Measurements from ENCODE around the gene EZH2. TPM values are rescaled to one million over a fixed set of nuclear protein-coding genes. Genes with fewer than 3 reads are reported as not detected.

The EZH2 gene
- total RNA-seq, 1 experiment from 2014 or later, result 42.4 TPM

DNA sequence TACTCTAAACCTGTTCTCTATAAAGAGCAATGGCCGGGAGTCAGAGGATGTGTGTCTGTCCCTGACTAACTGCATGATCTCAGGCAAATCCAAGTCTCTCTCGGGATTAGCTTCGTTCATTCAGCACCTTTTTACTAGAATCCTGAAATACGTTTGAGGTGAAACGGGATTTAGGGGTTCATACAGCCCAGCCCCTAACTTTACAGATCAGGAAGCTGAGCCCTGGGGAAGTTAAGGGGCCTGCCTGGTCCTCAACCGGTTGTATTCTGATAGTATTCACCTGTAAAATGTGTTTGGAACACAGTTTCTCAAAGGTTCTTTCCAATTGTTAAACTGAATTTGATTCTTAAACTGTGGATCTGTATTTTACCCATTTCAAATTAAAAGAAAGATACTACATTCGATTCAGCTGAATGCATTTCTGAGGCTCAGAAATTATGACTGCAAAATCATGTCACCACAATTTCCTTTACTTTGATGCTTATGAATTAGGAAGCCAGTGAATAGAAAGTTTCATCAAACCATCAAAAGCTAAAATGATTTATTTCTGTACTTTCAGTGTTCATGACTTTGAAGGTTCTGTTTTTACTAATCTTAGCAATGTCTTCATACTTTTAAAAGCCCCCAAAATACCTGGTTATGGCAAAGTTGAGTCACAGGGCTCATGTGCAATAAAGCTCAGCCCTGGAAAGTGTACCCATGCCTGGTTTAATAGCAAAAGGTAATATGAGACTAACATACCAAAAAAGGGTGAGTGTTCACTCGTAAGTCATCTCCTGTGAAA, 28.9 kb upstream of the EZH2 start:
- H3K27ac ChIP-seq, result no peak overlapping the region

DNA sequence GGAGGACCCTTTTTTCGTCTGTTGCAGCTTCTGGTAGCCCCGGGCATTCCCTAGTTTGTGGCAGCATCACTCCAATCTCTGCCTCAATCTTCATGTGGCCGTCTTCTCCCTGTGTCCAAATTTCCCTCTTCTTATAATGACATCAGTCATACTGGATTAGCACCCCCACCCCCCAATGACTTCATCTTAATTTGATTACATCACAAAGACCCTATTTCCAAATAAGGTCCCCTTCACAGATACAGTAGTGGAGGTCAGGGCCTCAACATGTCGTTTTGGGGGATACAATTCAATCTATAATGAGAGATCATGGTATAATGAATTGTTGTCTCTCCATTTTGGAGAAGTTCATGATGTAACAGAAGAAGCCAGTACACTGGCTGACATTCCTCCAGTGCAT, 28.1 kb upstream of the EZH2 start:
- DNase-seq (ENCODE audit: low read depth in 1 of 2, low spot score in 2 of 2), result no peak
- Histone ChIP-seq H3K27ac (no peak overlapping the region), H3K36me3 (no peaks in the 10 kb centered on the region), H3K27me3 (replicated peaks) (peaks cover under 1% of the 10 kb centered on the region; the same call in 1 of the 2 replicates), H3K4me1 (replicated peaks) (no peaks in the 10 kb centered on the region), H3K4me3 (no peak overlapping the region), H3K9me3 (replicated peaks) (no peaks in the 10 kb centered on the region)

More for the DNA sequence above, 28.9 kb upstream of the EZH2 start:
- DNase-seq (ENCODE audit: low read depth in 1 of 2, low spot score in 2 of 2), result no peak
- Histone ChIP-seq H3K4me1 (replicated peaks) (no peaks in the 10 kb centered on the region), H3K27me3 (replicated peaks) (no peaks in the 10 kb centered on the region; the same call in 1 of the 2 replicates), H3K4me3 (no peak overlapping the region), H3K36me3 (no peaks in the 10 kb centered on the region), H3K9me3 (replicated peaks) (no peaks in the 10 kb centered on the region)

DNA sequence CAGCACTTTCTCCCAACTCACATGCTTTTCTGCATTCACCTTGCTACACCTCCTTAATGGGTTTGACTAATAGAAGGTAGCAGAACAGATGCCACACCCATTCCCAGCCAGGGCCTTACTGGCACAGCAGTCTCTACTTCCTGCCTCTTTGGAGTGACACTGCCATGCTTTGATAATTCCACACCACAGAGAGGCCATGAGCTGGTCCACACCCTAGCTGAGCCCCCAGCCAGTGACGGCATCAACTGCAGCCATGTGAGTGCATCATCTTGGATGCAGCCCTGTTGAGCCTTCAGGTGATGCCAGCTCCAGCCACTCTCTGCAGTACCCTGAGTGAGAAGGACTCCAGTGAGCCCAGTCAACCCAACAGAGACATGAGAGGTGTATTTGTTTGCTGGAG, 27.5 kb upstream of the EZH2 start:
- Histone ChIP-seq H3K36me3 (no peaks in the 10 kb centered on the region), H3K27ac (no peak overlapping the region), H3K9me3 (replicated peaks) (no peaks in the 10 kb centered on the region; the same call in 1 of the 2 replicates), H3K4me3 (no peak overlapping the region), H3K4me1 (replicated peaks) (no peaks in the 10 kb centered on the region), H3K27me3 (replicated peaks) (peaks cover 5% of the 10 kb centered on the region; the same call in 1 of the 2 replicates)
- no peak for DNase-seq (ENCODE audit: low read depth in 1 of 2, low spot score in 2 of 2)

DNA sequence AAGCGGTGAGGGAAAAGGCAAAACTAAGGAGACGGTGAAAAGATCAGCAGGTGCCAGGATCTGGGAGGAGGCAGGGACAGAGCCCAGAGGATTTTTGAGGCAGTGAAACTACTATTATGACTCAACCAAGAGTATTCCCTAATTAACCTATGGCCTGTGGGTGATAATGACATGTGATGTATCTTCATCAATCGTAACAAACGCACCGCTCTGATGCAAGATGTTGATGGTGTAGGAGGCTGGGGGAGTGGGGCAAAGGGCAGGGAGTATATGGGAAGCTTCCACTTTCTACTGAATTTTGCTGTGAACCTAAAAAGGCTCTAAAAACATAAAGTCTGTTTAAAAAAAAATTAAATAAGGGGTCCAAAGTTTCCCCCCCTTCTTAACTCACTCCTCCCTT, 25.5 kb upstream of the EZH2 start:
- Histone ChIP-seq H3K4me3 (no peak overlapping the region), H3K9me3 (replicated peaks) (no peaks in the 10 kb centered on the region; the same call in 1 of the 2 replicates), H3K36me3 (no peaks in the 10 kb centered on the region), H3K27me3 (replicated peaks) (peaks cover 5% of the 10 kb centered on the region; the same call in 1 of the 2 replicates), H3K27ac (no peak overlapping the region), H3K4me1 (replicated peaks) (no peaks in the 10 kb centered on the region)
- DNase-seq (ENCODE audit: low read depth in 1 of 2, low spot score in 2 of 2), result no peak

DNA sequence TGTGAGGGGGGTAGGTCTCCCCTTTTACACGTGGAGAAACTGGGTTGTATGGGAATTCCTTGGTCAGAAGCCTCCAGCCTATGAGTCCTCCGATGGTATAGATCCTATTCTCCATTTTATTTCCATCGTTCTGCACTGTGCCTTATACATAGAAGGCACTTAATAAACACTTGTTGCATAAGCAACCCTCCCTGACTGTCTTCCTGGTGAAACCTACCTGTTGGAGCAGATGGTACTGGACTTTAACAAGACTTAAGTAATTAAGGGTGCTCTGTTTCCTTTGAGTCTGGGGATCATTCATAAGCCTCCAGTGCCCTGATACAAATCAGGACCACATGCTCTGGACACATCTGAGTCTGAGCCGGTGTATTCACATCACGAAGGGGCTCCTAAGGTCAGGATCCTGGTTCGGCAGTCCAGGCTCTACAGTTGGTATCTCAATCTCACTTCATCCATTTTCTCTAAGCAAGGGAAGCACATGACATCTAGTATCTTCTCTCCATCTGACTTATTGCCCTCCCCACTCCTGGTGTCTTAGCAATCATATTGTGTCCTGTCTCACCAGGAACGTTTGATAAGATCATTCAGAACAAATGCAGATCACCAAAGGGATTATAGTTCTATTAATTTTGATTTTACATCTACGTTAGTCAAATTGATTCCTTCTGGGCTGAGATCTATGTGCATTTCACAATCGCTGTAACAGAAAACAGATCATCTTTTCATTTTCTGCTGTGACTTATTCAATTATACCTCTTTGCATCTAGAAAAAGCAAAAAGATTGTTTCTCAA, 22.8 kb upstream of the EZH2 start:
- Histone ChIP-seq H3K9me3 (replicated peaks) (no peaks in the 10 kb centered on the region; the same call in 1 of the 2 replicates), H3K27me3 (replicated peaks) (peaks cover 5% of the 10 kb centered on the region; the same call in 1 of the 2 replicates), H3K4me3 (no peak overlapping the region), H3K4me1 (replicated peaks) (no peaks in the 10 kb centered on the region), H3K36me3 (no peaks in the 10 kb centered on the region), H3K27ac (no peak overlapping the region)
- no peak for DNase-seq (ENCODE audit: low read depth in 1 of 2, low spot score in 2 of 2)

DNA sequence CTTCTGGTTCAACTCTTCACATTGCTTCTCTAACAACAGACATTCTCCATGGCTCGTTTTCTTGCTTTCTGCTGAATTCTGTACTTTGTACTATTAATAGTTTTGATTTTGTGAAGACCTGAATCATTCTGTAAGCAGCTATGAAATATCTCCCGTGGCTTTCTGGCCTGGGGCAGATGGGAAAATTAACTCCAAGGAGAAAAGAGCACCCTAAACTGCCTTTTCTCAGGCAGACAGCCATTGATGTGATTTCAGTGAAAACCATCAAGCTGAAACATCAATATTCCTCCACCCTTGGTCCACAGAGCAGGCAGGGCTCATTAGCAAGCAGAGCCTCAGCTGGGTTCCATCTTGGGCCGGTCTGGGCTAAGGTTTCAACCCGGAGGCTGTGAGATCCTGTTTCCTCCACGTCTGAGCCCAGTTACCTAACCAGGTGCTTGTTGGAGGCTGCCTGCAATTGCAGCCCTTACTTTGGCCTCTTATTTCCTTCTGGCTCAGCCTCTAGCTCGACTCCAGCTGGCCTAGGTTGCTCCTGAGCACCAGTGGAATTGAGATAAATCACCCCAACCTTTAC, 21.1 kb upstream of the EZH2 start:
- H3K36me3 ChIP-seq, result no peaks in the 10 kb centered on the region
- H3K9me3 ChIP-seq (replicated peaks), result no peaks in the 10 kb centered on the region; the same call in 1 of the 2 replicates
- no peak for DNase-seq (ENCODE audit: low read depth in 1 of 2, low spot score in 2 of 2)

DNA sequence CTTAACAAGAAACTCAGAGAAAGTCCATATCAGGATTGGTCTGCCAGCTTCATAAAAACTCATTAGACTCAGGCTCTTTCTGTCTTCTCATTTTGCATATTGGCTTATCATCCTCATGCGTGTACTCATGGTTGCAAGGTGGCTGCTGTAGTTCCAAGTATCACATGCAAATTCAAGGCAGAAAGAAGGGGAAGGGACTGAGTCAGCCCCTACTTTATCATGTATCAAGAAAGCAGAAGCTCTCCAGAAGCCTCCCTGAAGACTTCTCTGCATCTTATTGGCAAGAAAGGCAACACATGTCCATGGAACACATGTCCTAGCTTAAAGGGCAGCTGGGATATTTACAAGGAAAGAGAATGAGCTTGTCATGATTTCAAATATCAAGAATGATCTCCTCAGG, 19.4 kb upstream of the EZH2 start:
- H3K27me3 ChIP-seq (replicated peaks), result 0 out of 2 replicates have a peak, but pooled peaks cover 5% of the 10 kb centered on the region
- no peak for DNase-seq (ENCODE audit: low read depth in 1 of 2, low spot score in 2 of 2)
- no peaks in the 10 kb centered on the region for H3K36me3 ChIP-seq
- H3K4me3 ChIP-seq, result no peak overlapping the region
- no peaks in the 10 kb centered on the region for H3K4me1 ChIP-seq (replicated peaks)
- no peak overlapping the region for H3K27ac ChIP-seq
- H3K9me3 ChIP-seq (replicated peaks), result no peaks in the 10 kb centered on the region; the same call in 1 of the 2 replicates

More for the DNA sequence above, 21.1 kb upstream of the EZH2 start:
- Histone ChIP-seq H3K27ac (no peak overlapping the region), H3K4me3 (no peak overlapping the region), H3K27me3 (replicated peaks) (peaks cover 5% of the 10 kb centered on the region; the same call in 1 of the 2 replicates), H3K4me1 (replicated peaks) (no peaks in the 10 kb centered on the region)

DNA sequence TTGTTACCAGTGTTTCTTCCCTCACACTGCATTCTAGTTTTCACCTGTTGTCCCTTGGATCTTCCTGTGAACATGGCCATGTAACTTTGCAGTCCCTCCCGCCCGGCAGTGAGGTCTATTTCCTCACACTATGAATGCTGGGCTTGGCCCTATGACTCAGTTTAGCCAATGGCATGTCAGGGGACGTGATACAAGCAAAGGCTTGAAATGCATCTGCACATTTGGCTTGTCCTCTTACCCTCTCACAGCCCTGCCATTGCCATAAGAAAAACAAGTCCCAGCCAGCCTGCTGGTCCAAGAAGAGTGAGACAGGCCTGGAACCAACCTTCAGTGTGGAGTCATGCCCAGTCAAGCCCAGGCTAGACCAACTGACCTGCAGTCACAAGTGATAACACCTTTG, 17.1 kb upstream of the EZH2 start:
- DNase-seq (ENCODE audit: low read depth in 1 of 2, low spot score in 2 of 2), result no peak
- H3K9me3 ChIP-seq (replicated peaks), result no peaks in the 10 kb centered on the region
- no peaks in the 10 kb centered on the region for H3K4me1 ChIP-seq (replicated peaks)
- no peak overlapping the region for H3K4me3 ChIP-seq
- H3K27me3 ChIP-seq (replicated peaks), result peaks cover 4% of the 10 kb centered on the region; the same call in 1 of the 2 replicates
- H3K36me3 ChIP-seq, result no peaks in the 10 kb centered on the region
- no peak overlapping the region for H3K27ac ChIP-seq

DNA sequence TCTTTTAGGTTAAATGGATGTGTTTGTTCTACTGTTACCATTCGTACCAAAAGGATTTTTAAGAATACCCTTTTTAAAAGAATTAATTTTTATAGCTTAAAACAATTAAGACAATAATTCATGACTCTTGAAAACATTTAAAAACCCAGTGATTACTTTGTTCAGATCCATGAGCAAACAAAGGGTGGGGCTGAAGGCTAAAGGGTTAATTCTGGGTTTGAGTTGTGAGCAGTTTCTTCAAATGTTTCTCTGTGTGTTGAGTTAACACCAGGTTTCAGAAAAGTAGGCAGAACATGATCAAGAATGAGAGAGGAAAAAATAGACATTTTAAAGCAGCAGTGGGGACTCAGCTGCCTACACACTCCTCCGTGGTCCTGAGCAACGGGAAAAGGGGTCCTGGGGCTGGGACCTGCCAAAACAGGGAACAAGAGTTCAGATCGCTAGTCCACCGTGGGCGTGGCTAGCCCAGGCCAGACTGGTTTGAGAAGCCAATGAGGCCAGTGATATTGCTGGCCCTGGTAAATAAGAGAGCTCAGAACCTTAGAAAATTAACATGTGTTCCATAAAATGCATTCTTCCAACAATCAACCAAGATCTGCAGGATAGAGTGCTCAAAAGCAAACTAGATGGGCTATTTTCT, 14.9 kb upstream of the EZH2 start:
- no peak overlapping the region for H3K27ac ChIP-seq
- no peaks in the 10 kb centered on the region for H3K4me1 ChIP-seq (replicated peaks)
- no peaks in the 10 kb centered on the region for H3K9me3 ChIP-seq (replicated peaks)
- H3K27me3 ChIP-seq (replicated peaks), result peaks cover 4% of the 10 kb centered on the region; the same call in 1 of the 2 replicates
- DNase-seq (ENCODE audit: low read depth in 1 of 2, low spot score in 2 of 2), result no peak
- no peaks in the 10 kb centered on the region for H3K36me3 ChIP-seq
- no peak overlapping the region for H3K4me3 ChIP-seq

DNA sequence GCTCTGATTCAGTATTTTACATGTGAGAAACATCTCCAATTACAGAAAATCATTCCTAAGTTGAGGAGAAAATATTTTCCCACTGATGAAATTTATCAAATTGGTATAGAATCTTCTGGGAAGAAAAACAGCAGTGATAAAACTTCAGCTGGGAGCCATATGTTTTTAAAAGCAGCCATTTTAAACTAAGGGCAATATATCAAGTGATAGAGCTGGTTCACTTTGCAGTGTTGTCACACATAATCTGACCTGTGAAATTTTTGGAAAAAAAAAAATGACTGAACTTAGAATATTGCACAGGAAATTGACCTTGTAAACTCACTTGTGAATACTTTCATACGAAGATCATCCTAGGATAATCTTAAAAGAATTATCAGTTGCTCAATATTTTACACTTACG, 10.5 kb upstream of the EZH2 start:
- Histone ChIP-seq H3K27ac (no peak overlapping the region), H3K4me1 (replicated peaks) (no peaks in the 10 kb centered on the region), H3K4me3 (no peak overlapping the region), H3K36me3 (no peaks in the 10 kb centered on the region), H3K9me3 (replicated peaks) (no peaks in the 10 kb centered on the region), H3K27me3 (replicated peaks) (peaks cover 7% of the 10 kb centered on the region; the same call in 1 of the 2 replicates)
- no peak for DNase-seq (ENCODE audit: low read depth in 1 of 2, low spot score in 2 of 2)

DNA sequence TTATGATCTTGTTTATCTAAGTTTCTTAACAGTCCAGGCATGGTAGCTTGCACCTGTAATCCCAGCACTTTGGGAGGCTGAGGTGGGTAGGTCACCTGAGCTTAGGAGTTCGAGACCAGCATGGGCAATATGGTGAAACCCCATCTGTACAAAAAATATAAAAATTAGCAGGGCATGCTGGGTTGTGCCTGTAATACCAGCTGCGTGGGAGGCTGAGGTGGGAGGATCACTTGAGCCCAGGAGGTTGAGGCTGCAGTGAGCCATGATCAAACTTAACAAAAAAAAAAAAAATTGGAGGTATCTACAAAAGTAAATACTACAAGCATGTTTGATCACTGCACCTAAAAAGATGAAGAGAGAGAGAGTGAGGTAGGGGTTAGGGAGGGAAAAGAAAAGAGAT, 9.0 kb upstream of the EZH2 start:
- no peaks in the 10 kb centered on the region for H3K4me1 ChIP-seq (replicated peaks)
- H3K36me3 ChIP-seq, result no peaks in the 10 kb centered on the region
- H3K4me3 ChIP-seq, result no peak overlapping the region
- H3K27me3 ChIP-seq (replicated peaks), result peaks cover 7% of the 10 kb centered on the region; the same call in 1 of the 2 replicates
- no peaks in the 10 kb centered on the region for H3K9me3 ChIP-seq (replicated peaks)
- H3K27ac ChIP-seq, result no peak overlapping the region
- DNase-seq (ENCODE audit: low read depth in 1 of 2, low spot score in 2 of 2), result no peak

DNA sequence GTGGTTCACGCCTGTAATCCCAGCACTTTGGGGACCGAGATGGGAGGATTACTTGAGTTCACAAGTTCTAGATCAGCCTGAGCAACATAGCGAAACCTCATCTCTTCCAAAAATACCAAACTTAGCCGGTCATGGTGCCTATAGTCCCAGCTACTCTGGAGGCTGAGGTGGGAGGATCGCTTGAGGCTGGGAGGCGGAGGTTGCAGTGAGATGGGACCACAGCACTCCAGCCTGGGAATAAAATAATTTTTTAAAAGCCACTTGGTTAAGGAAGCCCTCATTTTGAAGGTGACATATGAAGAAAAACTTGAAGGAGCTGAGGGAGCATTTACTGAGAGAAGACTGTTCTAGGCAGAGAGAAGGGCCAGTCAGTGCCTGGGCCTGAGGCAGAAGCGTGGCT, 4.2 kb upstream of the EZH2 start:
- DNase-seq (ENCODE audit: low read depth in 1 of 2, low spot score in 2 of 2), result no peak
- no peaks in the 10 kb centered on the region for H3K9me3 ChIP-seq (replicated peaks)
- peaks cover 17% of the 10 kb centered on the region for H3K36me3 ChIP-seq
- no peak overlapping the region for H3K27ac ChIP-seq
- no peak overlapping the region for H3K4me3 ChIP-seq
- peaks cover 9% of the 10 kb centered on the region for H3K4me1 ChIP-seq (replicated peaks)
- 0 out of 2 replicates have a peak, but pooled peaks cover 3% of the 10 kb centered on the region for H3K27me3 ChIP-seq (replicated peaks)

DNA sequence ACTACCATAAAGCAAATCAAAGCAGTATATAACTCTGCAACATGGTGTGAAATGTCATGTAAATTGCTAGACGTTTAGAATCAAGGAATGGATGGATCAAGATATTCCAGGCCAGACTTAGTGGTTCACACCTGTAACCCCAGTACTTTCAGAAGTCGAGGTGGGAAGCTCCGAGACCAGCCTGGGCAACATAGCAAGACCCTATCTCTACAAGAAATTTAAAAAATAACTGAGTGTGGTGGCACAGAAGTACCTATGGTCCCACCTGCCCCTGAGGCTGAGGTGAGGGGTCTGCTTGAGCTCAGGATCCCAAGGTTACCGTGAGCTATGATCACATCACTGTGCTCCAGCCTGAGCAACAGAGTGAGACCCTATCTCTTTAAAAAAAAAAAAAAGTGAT, 2.8 kb upstream of the EZH2 start:
- H3K36me3 ChIP-seq, result peaks cover 17% of the 10 kb centered on the region
- no peak overlapping the region for H3K4me3 ChIP-seq
- H3K9me3 ChIP-seq (replicated peaks), result no peaks in the 10 kb centered on the region
- no peak overlapping the region for H3K27ac ChIP-seq
- DNase-seq (ENCODE audit: low read depth in 1 of 2, low spot score in 2 of 2), result no peak
- H3K27me3 ChIP-seq (replicated peaks), result no peaks in the 10 kb centered on the region
- peaks cover 9% of the 10 kb centered on the region for H3K4me1 ChIP-seq (replicated peaks)
